NCI-H2107 treated with DMSO at 0.1 percent for 48 hours (cell line): ENCODE measurements around the gene AQP5.

Source experiments
- DNase-seq: peaks from one replicate; lab custom pipeline; 2025; ENCODE audit not compliant: unreplicated experiment; lab: John Stamatoyannopoulos, UW

AQP5 gene

GRCh38 chr12:49963976-49964815 is 2.5 kb downstream of the AQP5 start:
- DNase-seq: no peak

- DNase-seq: no peak
These were observed 3.4 kb downstream of the AQP5 start for GRCh38 chr12:49964849-49965624.

GRCh38 chr12:49965836-49966235 is 4.2 kb downstream of the AQP5 start:
- no peak for DNase-seq

- DNase-seq: no peak
These were observed 4.9 kb downstream of the AQP5 start for GRCh38 chr12:49966511-49967041.

GRCh38 chr12:49967042-49967776 is 5.5 kb downstream of the AQP5 start:
- DNase-seq: peak; percentile 49

- no peak for DNase-seq
These were observed 6.1 kb downstream of the AQP5 start for GRCh38 chr12:49967777-49968250.

GRCh38 chr12:49968471-49968870 is 6.8 kb downstream of the AQP5 start:
- DNase-seq: no peak

- DNase-seq: no peak
These were observed 7.4 kb downstream of the AQP5 start for GRCh38 chr12:49969027-49969426.

GRCh38 chr12:49969651-49970429 is 8.2 kb downstream of the AQP5 start:
- no peak for DNase-seq

- no peak for DNase-seq
These were observed 9.0 kb downstream of the AQP5 start for GRCh38 chr12:49970658-49971057.

- DNase-seq: no peak
These were observed 9.5 kb downstream of the AQP5 start for GRCh38 chr12:49971141-49971540.

- DNase-seq: no peak
These were observed 10.5 kb downstream of the AQP5 start for GRCh38 chr12:49972129-49972528.

- no peak for DNase-seq
These were observed 11.1 kb downstream of the AQP5 start, which contains the start of gene AQP6 for GRCh38 chr12:49972641-49973360. Gene AQP6, plus strand, starts transcription at chr12:49972947. Its CDS starts 227 bp downstream, at chr12:49973174.

GRCh38 chr12:49973361-49973830 is 11.7 kb downstream of the AQP5 start:
- no peak for DNase-seq

- DNase-seq: no peak
These were observed 12.6 kb downstream of the AQP5 start for GRCh38 chr12:49974231-49974675.

GRCh38 chr12:49974677-49975317 is 13.1 kb downstream of the AQP5 start:
- DNase-seq: no peak

GRCh38 chr12:49975318-49975761 is 13.7 kb downstream of the AQP5 start:
- no peak for DNase-seq

- DNase-seq: no peak
These were observed 14.9 kb downstream of the AQP5 start for GRCh38 chr12:49976557-49976956.

GRCh38 chr12:49978125-49978524 is 16.5 kb downstream of the AQP5 start:
- DNase-seq: no peak
